Endodermal cell (in vitro differentiated cells): Measurements from ENCODE around the gene UBA52. TPM values are rescaled to one million over a fixed set of nuclear protein-coding genes. Genes with fewer than 3 reads are reported as not detected.

ENCODE experiments used
- DNase-seq: peaks from one replicate; pipeline ENCODE4 v3.0.0-alpha.2; 2017
- H3K27ac ChIP-seq: 2 replicates; pipeline ENCODE4 v1.5.1; 2013; ENCODE audit warnings: mild to moderate bottlenecking, low read depth, low read length, moderate library complexity
- H3K27me3 ChIP-seq: 2 replicates; pipeline ENCODE4 v1.6.1; 2013; ENCODE audit warnings: mild to moderate bottlenecking, low read length, moderate library complexity; ENCODE audit not compliant: insufficient read depth, control insufficient read depth, poor library complexity, severe bottlenecking
- H3K36me3 ChIP-seq: 2 replicates; pipeline ENCODE4 v1.7.0; 2013; ENCODE audit warnings: mild to moderate bottlenecking, low read length, moderate library complexity; ENCODE audit not compliant: control insufficient read depth, insufficient read depth
- H3K4me1 ChIP-seq: one replicate; pipeline ENCODE4 v1.7.0; 2013; ENCODE audit warnings: low read length; ENCODE audit not compliant: control insufficient read depth, insufficient read depth
- H3K4me3 ChIP-seq: 2 replicates; pipeline ENCODE4 v1.5.1; 2013; ENCODE audit warnings: mild to moderate bottlenecking, low read length, moderate library complexity
- H3K9ac ChIP-seq: 2 replicates; pipeline ENCODE4 v1.6.1; 2013; ENCODE audit warnings: mild to moderate bottlenecking, low read length, moderate library complexity; ENCODE audit not compliant: poor library complexity, severe bottlenecking; ENCODE audit errors: extremely low read depth
- H3K9me3 ChIP-seq: 2 replicates; pipeline ENCODE4 v1.6.1; 2013; ENCODE audit warnings: mild to moderate bottlenecking, low read length, moderate library complexity; ENCODE audit not compliant: control insufficient read depth
- H3K27ac Mint-ChIP-seq: 2 replicates; pipeline ENCODE4 v1.8.0; 2020; ENCODE audit warnings: mixed read lengths
- H3K27me3 Mint-ChIP-seq: 2 replicates; pipeline ENCODE4 v1.8.0; 2021; ENCODE audit warnings: mild to moderate bottlenecking, mixed read lengths; ENCODE audit not compliant: insufficient read depth
- H3K36me3 Mint-ChIP-seq: 2 replicates; pipeline ENCODE4 v1.8.0; 2020; ENCODE audit warnings: low read depth, mixed read lengths
- H3K4me1 Mint-ChIP-seq: 2 replicates; pipeline ENCODE4 v1.8.0; 2020; ENCODE audit warnings: mixed read lengths
- H3K4me3 Mint-ChIP-seq: 2 replicates; pipeline ENCODE4 v1.8.0; 2020; ENCODE audit warnings: mild to moderate bottlenecking, moderate library complexity, mixed read lengths
- H3K9me3 Mint-ChIP-seq: 2 replicates; pipeline ENCODE4 v1.8.0; 2020; ENCODE audit warnings: mild to moderate bottlenecking, mixed read lengths
- WGBS, 2 experiments: methylation state at CpG; one replicate each; pipeline versions ENCODE4 v1.1.5 to v1.1.7; 2013; ENCODE audit warnings: missing lambda C conversion rate in 2 of 2, mixed read lengths in 1 of 2; ENCODE audit not compliant: insufficient coverage in 1 of 2, insufficient read length in 1 of 2; 5-methylcytosine and 5-hydroxymethylcytosine counted together
- total RNA-seq, 2 donors: library from RNA; stranded (reverse); fragmentation: NEBNext Ultra II Directional in 1 of 2; extraction: Animal tissue kit (Norgen Biotek cat#: 25700) in 1 of 2; gene quantifications; 2 replicates in 1 of 2; 3 replicates in 1 of 2; pipeline ENCODE4 v1.2.1, GENCODE V29; 2021
- TF ChIP-seq, protein P1 (sequence below): fragments of 200-600 bp; sonication (generic); conservative IDR thresholded peaks from 2 replicates; pipeline ENCODE4 v1.5.0; 2021; ENCODE audit warnings: antibody characterized with exemption, mild to moderate bottlenecking

UBA52 gene
- total RNA-seq, 2 donors from 2014 or later = 1,143 to 1,222 TPM

DNA sequence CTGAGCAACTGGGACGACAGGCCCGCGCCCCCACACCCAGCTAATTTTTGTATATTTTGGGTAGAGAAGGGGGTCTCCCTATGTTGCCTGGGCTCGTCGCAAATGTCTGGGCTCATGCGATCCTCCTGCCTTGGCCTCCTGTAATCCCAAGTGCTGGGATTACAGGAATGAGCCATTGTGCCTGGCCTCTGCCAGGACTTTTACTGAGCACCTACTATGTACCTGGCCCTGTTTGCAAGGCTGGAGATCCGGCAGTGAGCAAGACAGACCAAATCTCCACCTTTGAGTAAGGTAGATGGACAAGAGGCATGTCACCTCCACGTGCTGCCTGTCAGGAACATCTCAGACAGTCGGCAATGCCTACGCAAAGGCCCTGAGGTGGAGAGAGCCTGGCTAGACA is 35.2 kb upstream of the UBA52 start:
- Mint-ChIP-seq H3K4me3 (no peak overlapping the region), H3K27me3 (no peaks in the 10 kb centered on the region), H3K27ac (no peak overlapping the region), H3K9me3 (no peaks in the 10 kb centered on the region), H3K36me3 (peaks cover 76% of the 10 kb centered on the region), H3K4me1 (no peaks in the 10 kb centered on the region)
- 94 to 98% methylated on average over 4 to 10 of the region's 10 CpGs for WGBS, 2 experiments
- DNase-seq = no peak
- no peaks in the 10 kb centered on the region for H3K9me3 ChIP-seq
- peaks cover 59% of the 10 kb centered on the region for H3K36me3 ChIP-seq
- no peak overlapping the region for H3K4me3 ChIP-seq
- H3K9ac ChIP-seq = no peak overlapping the region
- H3K27ac ChIP-seq = no peak overlapping the region
- H3K4me1 ChIP-seq = no peaks in the 10 kb centered on the region
- TF ChIP-seq, protein P1, sequence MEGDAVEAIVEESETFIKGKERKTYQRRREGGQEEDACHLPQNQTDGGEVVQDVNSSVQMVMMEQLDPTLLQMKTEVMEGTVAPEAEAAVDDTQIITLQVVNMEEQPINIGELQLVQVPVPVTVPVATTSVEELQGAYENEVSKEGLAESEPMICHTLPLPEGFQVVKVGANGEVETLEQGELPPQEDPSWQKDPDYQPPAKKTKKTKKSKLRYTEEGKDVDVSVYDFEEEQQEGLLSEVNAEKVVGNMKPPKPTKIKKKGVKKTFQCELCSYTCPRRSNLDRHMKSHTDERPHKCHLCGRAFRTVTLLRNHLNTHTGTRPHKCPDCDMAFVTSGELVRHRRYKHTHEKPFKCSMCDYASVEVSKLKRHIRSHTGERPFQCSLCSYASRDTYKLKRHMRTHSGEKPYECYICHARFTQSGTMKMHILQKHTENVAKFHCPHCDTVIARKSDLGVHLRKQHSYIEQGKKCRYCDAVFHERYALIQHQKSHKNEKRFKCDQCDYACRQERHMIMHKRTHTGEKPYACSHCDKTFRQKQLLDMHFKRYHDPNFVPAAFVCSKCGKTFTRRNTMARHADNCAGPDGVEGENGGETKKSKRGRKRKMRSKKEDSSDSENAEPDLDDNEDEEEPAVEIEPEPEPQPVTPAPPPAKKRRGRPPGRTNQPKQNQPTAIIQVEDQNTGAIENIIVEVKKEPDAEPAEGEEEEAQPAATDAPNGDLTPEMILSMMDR = no peak
- H3K27me3 ChIP-seq = no peaks in the 10 kb centered on the region

DNA sequence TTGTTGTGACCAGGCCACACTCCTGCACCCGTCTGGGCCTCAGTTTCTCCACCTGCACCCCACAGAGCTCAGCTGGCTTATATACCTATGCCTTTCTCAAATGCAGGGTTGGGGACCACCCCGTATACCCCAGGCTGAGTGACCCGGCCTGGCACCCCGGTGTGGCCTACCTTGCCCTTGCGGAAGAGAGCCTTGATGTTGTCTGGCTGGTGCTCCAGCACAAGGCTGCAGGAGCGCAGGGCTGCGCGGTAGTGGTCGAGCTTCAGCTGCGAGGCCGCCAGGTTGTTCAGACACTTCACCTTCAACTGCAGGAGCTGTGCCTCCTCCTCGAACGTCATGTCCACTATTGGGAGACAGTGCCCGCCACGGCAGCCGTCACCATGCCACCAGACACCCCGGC is 34.2 kb upstream of the UBA52 start:
- Mint-ChIP-seq H3K27me3 (no peaks in the 10 kb centered on the region), H3K9me3 (no peaks in the 10 kb centered on the region), H3K27ac (no peak overlapping the region), H3K4me3 (no peak overlapping the region), H3K36me3 (peaks cover 72% of the 10 kb centered on the region), H3K4me1 (peaks cover 1% of the 10 kb centered on the region)
- H3K36me3 ChIP-seq = peaks cover 60% of the 10 kb centered on the region
- no peaks in the 10 kb centered on the region for H3K4me1 ChIP-seq
- TF ChIP-seq, protein P1 = no peak
- H3K9ac ChIP-seq = no peak overlapping the region
- no peaks in the 10 kb centered on the region for H3K27me3 ChIP-seq
- WGBS, 2 experiments = 93 to 94% methylated on average over 13 to 17 of the region's 17 CpGs
- no peak overlapping the region for H3K4me3 ChIP-seq
- H3K9me3 ChIP-seq = no peaks in the 10 kb centered on the region
- no peak overlapping the region for H3K27ac ChIP-seq
- no peak for DNase-seq

DNA sequence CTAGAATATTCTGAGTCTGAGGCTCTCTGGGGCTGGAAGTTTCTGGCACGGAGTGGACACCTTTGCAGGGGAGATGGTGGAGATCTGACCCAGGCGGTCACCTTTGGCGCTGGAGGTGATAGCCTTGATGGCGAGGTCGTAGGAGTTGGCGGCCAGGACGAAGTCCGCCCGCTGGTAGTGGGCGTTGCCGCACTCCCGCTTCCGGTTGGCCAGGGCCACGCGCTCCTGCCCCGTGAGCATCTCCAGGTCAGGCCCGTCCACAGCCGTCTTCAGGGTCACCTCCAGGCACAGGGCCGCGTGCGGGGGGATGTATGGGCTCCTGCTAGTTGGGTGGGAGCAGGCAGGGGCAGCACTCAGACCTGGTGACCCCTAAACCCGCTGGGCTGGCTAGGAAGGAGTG is 33.5 kb upstream of the UBA52 start:
- H3K27me3 ChIP-seq = no peaks in the 10 kb centered on the region
- peaks cover 54% of the 10 kb centered on the region for H3K36me3 ChIP-seq
- Mint-ChIP-seq H3K36me3 (peaks cover 66% of the 10 kb centered on the region), H3K4me3 (no peak overlapping the region), H3K27me3 (no peaks in the 10 kb centered on the region), H3K4me1 (peaks cover 4% of the 10 kb centered on the region), H3K27ac (no peak overlapping the region), H3K9me3 (no peaks in the 10 kb centered on the region)
- H3K9ac ChIP-seq = no peak overlapping the region
- H3K27ac ChIP-seq = no peak overlapping the region
- no peak for DNase-seq
- no peak overlapping the region for H3K4me3 ChIP-seq
- 96 to 98% methylated on average over 22 of the region's 22 CpGs for WGBS, 2 experiments
- H3K9me3 ChIP-seq = no peaks in the 10 kb centered on the region
- H3K4me1 ChIP-seq = no peaks in the 10 kb centered on the region
- TF ChIP-seq, protein P1 = no peak
